Measurements from ENCODE around the gene RASGEF1B.

Gene RASGEF1B

GRCh38 chr4:81471588-81472280 is at the start of gene RASGEF1B:
Gene RASGEF1B, minus strand, starts transcription at chr4:81471907. Its CDS starts 12,399 bp downstream, at chr4:81459508.
- DNase-seq (ENCODE audit: low read depth): peak; percentile 49

- DNase-seq (ENCODE audit: low read depth): no peak
These were observed 48.1 kb upstream of the RASGEF1B start for GRCh38 chr4:81519856-81520255.

- DNase-seq (ENCODE audit: low read depth): no peak
These were observed 47.7 kb upstream of the RASGEF1B start for GRCh38 chr4:81519427-81519773.

- DNase-seq (ENCODE audit: low read depth): no peak
These were observed 47.2 kb upstream of the RASGEF1B start for GRCh38 chr4:81518762-81519426.

- DNase-seq (ENCODE audit: low read depth): no peak
These were observed 44.5 kb upstream of the RASGEF1B start for GRCh38 chr4:81516241-81516640.

GRCh38 chr4:81512757-81513501 is 41.2 kb upstream of the RASGEF1B start:
- DNase-seq (ENCODE audit: low read depth): no peak

GRCh38 chr4:81512001-81512756 is 40.5 kb upstream of the RASGEF1B start:
- no peak for DNase-seq (ENCODE audit: low read depth)

GRCh38 chr4:81510643-81511178 is 39.0 kb upstream of the RASGEF1B start:
- DNase-seq (ENCODE audit: low read depth): no peak

GRCh38 chr4:81509822-81510221 is 38.1 kb upstream of the RASGEF1B start:
- DNase-seq (ENCODE audit: low read depth): no peak

- no peak for DNase-seq (ENCODE audit: low read depth)
These were observed 37.5 kb upstream of the RASGEF1B start for GRCh38 chr4:81509191-81509590.

- no peak for DNase-seq (ENCODE audit: low read depth)
These were observed 36.9 kb upstream of the RASGEF1B start for GRCh38 chr4:81508411-81509185.

- DNase-seq (ENCODE audit: low read depth): no peak
These were observed 35.8 kb upstream of the RASGEF1B start for GRCh38 chr4:81507530-81507929.

GRCh38 chr4:81506731-81507130 is 35.0 kb upstream of the RASGEF1B start:
- DNase-seq (ENCODE audit: low read depth): no peak

- DNase-seq (ENCODE audit: low read depth): no peak
These were observed 34.0 kb upstream of the RASGEF1B start for GRCh38 chr4:81505726-81506125.

GRCh38 chr4:81505004-81505598 is 33.4 kb upstream of the RASGEF1B start:
- DNase-seq (ENCODE audit: low read depth): no peak

GRCh38 chr4:81504112-81505003 is 32.7 kb upstream of the RASGEF1B start:
- DNase-seq (ENCODE audit: low read depth): no peak

- no peak for DNase-seq (ENCODE audit: low read depth)
These were observed 31.9 kb upstream of the RASGEF1B start for GRCh38 chr4:81503586-81503985.

- DNase-seq (ENCODE audit: low read depth): no peak
These were observed 30.9 kb upstream of the RASGEF1B start for GRCh38 chr4:81502564-81502963.

GRCh38 chr4:81499840-81500239 is 28.1 kb upstream of the RASGEF1B start:
- DNase-seq (ENCODE audit: low read depth): no peak

- no peak for DNase-seq (ENCODE audit: low read depth)
These were observed 26.9 kb upstream of the RASGEF1B start for GRCh38 chr4:81498551-81499099.

Measured in CMK (cell line).